ENCODE measurements around the gene TRDN. TPM values are rescaled to one million over a fixed set of nuclear protein-coding genes. Genes with fewer than 3 reads are reported as not detected.

Gene TRDN
- total RNA-seq, 1 donor from 2014 or later: not detected

- no peak for TF ChIP-seq CTCF (conservative IDR thresholded peaks at IDR 0.05; ENCODE audit: low read depth, low read length)
- DNase-seq (ENCODE audit: low read depth): no peak
- no peak overlapping the region for H3K4me3 ChIP-seq (ENCODE audit: low read depth, low read length)
These were observed 426.1 kb downstream of the TRDN start for GRCh38 chr6:123210645-123211044.

- DNase-seq (ENCODE audit: low read depth): no peak
- no peak overlapping the region for H3K4me3 ChIP-seq (ENCODE audit: low read depth, low read length)
- no peak for TF ChIP-seq CTCF (conservative IDR thresholded peaks at IDR 0.05; ENCODE audit: low read depth, low read length)
These were observed 428.7 kb downstream of the TRDN start for GRCh38 chr6:123207967-123208510.

- TF ChIP-seq CTCF (conservative IDR thresholded peaks at IDR 0.05; ENCODE audit: low read depth, low read length): no peak
- no peak for DNase-seq (ENCODE audit: low read depth)
- H3K4me3 ChIP-seq (ENCODE audit: low read depth, low read length): no peak overlapping the region
These were observed 432.8 kb downstream of the TRDN start for GRCh38 chr6:123203928-123204327.

GRCh38 chr6:123201869-123202372 lies 434.8 kb downstream of the TRDN start:
- TF ChIP-seq CTCF (conservative IDR thresholded peaks at IDR 0.05; ENCODE audit: low read depth, low read length): no peak
- no peak for DNase-seq (ENCODE audit: low read depth)
- H3K4me3 ChIP-seq (ENCODE audit: low read depth, low read length): no peak overlapping the region

GRCh38 chr6:123193298-123193697 lies 443.5 kb downstream of the TRDN start:
- no peak for DNase-seq (ENCODE audit: low read depth)
- H3K4me3 ChIP-seq (ENCODE audit: low read depth, low read length): no peak overlapping the region
- no peak for TF ChIP-seq CTCF (conservative IDR thresholded peaks at IDR 0.05; ENCODE audit: low read depth, low read length)

- DNase-seq (ENCODE audit: low read depth): no peak
- no peak for TF ChIP-seq CTCF (conservative IDR thresholded peaks at IDR 0.05; ENCODE audit: low read depth, low read length)
- no peak overlapping the region for H3K4me3 ChIP-seq (ENCODE audit: low read depth, low read length)
These were observed 446.9 kb downstream of the TRDN start for GRCh38 chr6:123189816-123190215.

- no peak overlapping the region for H3K4me3 ChIP-seq (ENCODE audit: low read depth, low read length)
- no peak for TF ChIP-seq CTCF (conservative IDR thresholded peaks at IDR 0.05; ENCODE audit: low read depth, low read length)
These were observed 453.8 kb downstream of the TRDN start for GRCh38 chr6:123182998-123183397.

More at GRCh38 chr6:123182998-123183397, 453.8 kb downstream of the TRDN start:
- DNase-seq (ENCODE audit: low read depth): no peak

All from epithelial cell of proximal tubule (primary cell).